Measurements from ENCODE around the gene PRR14L. TPM values are rescaled to one million over a fixed set of nuclear protein-coding genes. Genes with fewer than 3 reads are reported as not detected.
A peak's percentile ranks its signal among the peaks of the same experiment; 100 is the strongest.

Gene PRR14L
- total RNA-seq, 4 donors from 2014 or later = 18.7 to 38.8 (median 29.4) TPM

GRCh38 chr22:31646186-31647019, 103.5 kb downstream of the PRR14L start:
- WGBS, 2 donors = 72 to 87% methylated on average over 6 of the region's 6 CpGs
- intact Hi-C loops (cut with DNase I) = no loop called here
- Histone ChIP-seq H3K9me3 (no peaks in the 10 kb centered on the region), H3K4me1 (peaks cover 7 to 17% of the 10 kb centered on the region in 2 donors), H3K36me3 (peaks cover 7 to 11% of the 10 kb centered on the region in 2 donors), H3K27ac (peak overlapping the region in 1 of 3 donors; percentile 39), H3K27me3 (no peaks in the 10 kb centered on the region), H3K4me3 (replicated peaks in 1 of 3) (no peak overlapping the region)
- TF ChIP-seq POLR2A (IDR thresholded peaks at IDR 0.05) = no peak
- no peak for TF ChIP-seq CTCF (IDR thresholded peaks at IDR 0.05)
- no peak for DNase-seq

- Histone ChIP-seq H3K36me3 (no peaks in the 10 kb centered on the region), H3K27ac (peak overlapping the region; percentile 59 to 88 (median 87)), H3K4me3 (replicated peaks in 1 of 3) (no peak overlapping the region), H3K27me3 (no peaks in the 10 kb centered on the region), H3K4me1 (peaks cover 28 to 34% of the 10 kb centered on the region in 2 donors), H3K9me3 (no peaks in the 10 kb centered on the region)
- intact Hi-C loops (cut with DNase I) = loop anchor here (10.0 kb wide), 1 partner anchor 145 kb away; the partner anchor contains the start of gene SFI1
- TF ChIP-seq POLR2A (IDR thresholded peaks at IDR 0.05) = no peak
- TF ChIP-seq CTCF (IDR thresholded peaks at IDR 0.05) = no peak
- DNase-seq = peak; percentile 82 to 84
- 54 to 55% methylated on average over 4 of the region's 4 CpGs for WGBS, 2 donors
These were observed 110.4 kb downstream of the PRR14L start for GRCh38 chr22:31639436-31640039.

- no peaks in the 10 kb centered on the region for H3K27me3 ChIP-seq
- no peak for TF ChIP-seq POLR2A (IDR thresholded peaks at IDR 0.05)
- no peak for TF ChIP-seq CTCF (IDR thresholded peaks at IDR 0.05)
- H3K4me1 ChIP-seq = peaks cover 28 to 38% of the 10 kb centered on the region in 2 donors
- H3K36me3 ChIP-seq = no peaks in the 10 kb centered on the region
- intact Hi-C loops (cut with DNase I) = loop anchor here (10.0 kb wide), 1 partner anchor 143 kb away; the partner anchor contains the start of gene SFI1
- WGBS, 2 donors = 33 to 43% methylated on average over 9 to 14 of the region's 15 CpGs
- peak; percentile 70 to 79 for DNase-seq
- H3K4me3 ChIP-seq (replicated peaks in 1 of 3) = peak overlapping the region in 1 of 3 donors; percentile 14
- peak overlapping the region; percentile 59 to 88 (median 87) for H3K27ac ChIP-seq
- H3K9me3 ChIP-seq = no peaks in the 10 kb centered on the region
These were observed 111.9 kb downstream of the PRR14L start for GRCh38 chr22:31637891-31638618.

- DNase-seq = peak; percentile 31 to 37
- H3K4me1 ChIP-seq = peaks cover 28 to 38% of the 10 kb centered on the region in 2 donors
- intact Hi-C loops (cut with DNase I) = loop anchor here (10.0 kb wide), 1 partner anchor 143 kb away; the partner anchor contains the start of gene SFI1
- peak overlapping the region; percentile 59 to 88 (median 87) for H3K27ac ChIP-seq
- no peaks in the 10 kb centered on the region for H3K9me3 ChIP-seq
- no peaks in the 10 kb centered on the region for H3K36me3 ChIP-seq
- TF ChIP-seq POLR2A (IDR thresholded peaks at IDR 0.05) (no peak), CTCF (IDR thresholded peaks at IDR 0.05) (peak in 1 of 6 experiments; percentile 21)
- H3K4me3 ChIP-seq (replicated peaks in 1 of 3) = peak overlapping the region in 1 of 3 donors; percentile 14
- no peaks in the 10 kb centered on the region for H3K27me3 ChIP-seq
- 33 to 45% methylated on average over 10 of the region's 10 CpGs for WGBS, 2 donors
These were observed 112.5 kb downstream of the PRR14L start for GRCh38 chr22:31637447-31637890.
